HepG2 (cell line): Measurements from ENCODE around the gene CEACAM4. TPM values are rescaled to one million over a fixed set of nuclear protein-coding genes. Genes with fewer than 3 reads are reported as not detected.

Source experiments
- ATAC-seq: fragments of 200-7000 bp; cut with Tn5 transposase; 3 replicates; pipeline ENCODE4 v1.9.1; 2020; ENCODE audit warnings: mild to moderate bottlenecking, moderate library complexity
- BruUV-seq: library from RNA; stranded (reverse); fragments of 400-500 nt; replicated peaks from 2 replicates; lab custom pipeline; 2021; lab: Mats Ljungman, UMichigan
- CTCF ChIA-PET: fragments of 300-600 bp; formaldehyde crosslinking; extraction: SDS; loops from one replicate; lab custom pipeline; 2021; ENCODE audit warnings: low total read pairs, inconsistent platforms, low intra/inter-chr PET ratio; lab: Yijun Ruan, JAX
- POLR2A ChIA-PET: fragments of 350-600 bp; sonication (Branson Sonifier 250); formaldehyde crosslinking; loops from one replicate; lab custom pipeline; 2020; ENCODE audit warnings: antibody characterized with exemption, inconsistent platforms; lab: Yijun Ruan, JAX
- DNase-seq: peaks from one replicate; pipeline ENCODE4 v3.0.0-alpha.2; 2015; ENCODE audit warnings: low spot score
- FAIRE-seq: peaks from 3 replicates; lab custom pipeline; 2011; peaks lifted over from hg19 to GRCh38; lab: Jason Lieb, UNC
- H2AFZ ChIP-seq: one replicate; pipeline ENCODE4 v1.6.1; 2011; ENCODE audit warnings: low read length, inconsistent platforms
- H3K27ac ChIP-seq: fragments of 300-600 bp; 3 replicates; pipeline ENCODE4 v1.8.0; 2011; ENCODE audit warnings: mixed run types, mild to moderate bottlenecking, mixed read lengths, low read length, inconsistent platforms; ENCODE audit not compliant: insufficient read depth; ENCODE audit errors: extremely low read length
- H3K27me3 ChIP-seq, 2 experiments: fragments of 200-600 bp in 1 of 2; 2 replicates in 1 of 2; 3 replicates in 1 of 2; pipeline versions ENCODE4 v1.6.0 to v1.8.0; 2011; ENCODE audit warnings: low read length in 2 of 2, mild to moderate bottlenecking in 2 of 2, moderate library complexity in 2 of 2, inconsistent platforms in 1 of 2; ENCODE audit not compliant: insufficient read depth in 2 of 2, control insufficient read depth in 1 of 2
- H3K36me3 ChIP-seq, 2 experiments: fragments of 200-600 bp in 1 of 2; replicated peaks in 1 of 2; 2 replicates in 1 of 2; 3 replicates in 1 of 2; pipeline versions ENCODE4 v1.5.1 to v1.8.0; 2011; ENCODE audit warnings: low read length in 2 of 2, inconsistent platforms in 1 of 2; ENCODE audit not compliant: insufficient read depth in 2 of 2, control insufficient read depth in 1 of 2
- H3K4me1 ChIP-seq: 2 replicates; pipeline ENCODE4 v1.5.1; 2012; ENCODE audit warnings: low read length, inconsistent platforms; ENCODE audit not compliant: insufficient read depth
- H3K4me2 ChIP-seq: 2 replicates; pipeline ENCODE4 v1.6.0; 2011; ENCODE audit warnings: low read depth, low read length, inconsistent platforms
- H3K4me3 ChIP-seq, 3 experiments: fragments of 200-600 bp in 1 of 3; sonication (generic), shearing (Covaris generic) in 1 of 3; replicated peaks in 1 of 3; 2 replicates each; pipeline ENCODE4 v1.5.1; 2011 to 2016; ENCODE audit warnings: low read length in 3 of 3, inconsistent platforms in 2 of 3, low read depth in 2 of 3, mild to moderate bottlenecking in 2 of 3, control low read depth in 1 of 3, mixed read lengths in 1 of 3; ENCODE audit not compliant: insufficient read depth in 1 of 3
- H3K79me2 ChIP-seq: one replicate; pipeline ENCODE4 v1.6.1; 2011; ENCODE audit warnings: low read length, inconsistent platforms; ENCODE audit not compliant: insufficient read depth
- H3K9ac ChIP-seq: 2 replicates; pipeline ENCODE4 v1.6.0; 2011; ENCODE audit warnings: mild to moderate bottlenecking, low read depth, low read length, inconsistent platforms; ENCODE audit not compliant: insufficient read depth
- H3K9me3 ChIP-seq: 2 replicates; pipeline ENCODE4 v1.5.1; 2012; ENCODE audit warnings: mild to moderate bottlenecking, low read length
- H4K20me1 ChIP-seq: 2 replicates; pipeline ENCODE4 v1.6.0; 2011; ENCODE audit warnings: inconsistent platforms, mild to moderate bottlenecking, low read length, moderate library complexity; ENCODE audit not compliant: insufficient read depth
- FOXC1 ChIP-seq: sonication (generic); formaldehyde crosslinking; IDR thresholded peaks from 2 replicates; pipeline ENCODE4 v1.8.0; 2022; ENCODE audit warnings: mild to moderate bottlenecking, missing genetic modification reagents, borderline replicate concordance
- ZNF768 ChIP-seq: sonication (generic); formaldehyde crosslinking; IDR thresholded peaks from 2 replicates; pipeline ENCODE4 v1.4.0; 2020; ENCODE audit warnings: missing genetic modification reagents
- WGBS: methylation state at CpG from one replicate; pipeline ENCODE4 v1.1.6; 2017; ENCODE audit warnings: low lambda C conversion rate; 5-methylcytosine and 5-hydroxymethylcytosine counted together
- in situ Hi-C: cut with HindIII; loops from 2 replicates; pipeline ENCODE4 v1.10.0; 2017; ENCODE audit warnings: low pct_unique_long_range_greater_than_20kb; ENCODE audit not compliant: extremely low pct_ligation_motif_present
- intact Hi-C: fragments of 100-400 bp; cut with micrococcal nuclease; formaldehyde crosslinking; loops from one replicate; pipeline ENCODE4 v1.10.0; 2022; ENCODE audit not compliant: unreplicated experiment
- polyA plus RNA-seq, 8 experiments: library from polyadenylated mRNA; depleted of rRNA in 3 of 8; stranded (reverse) in 7 of 8; unstranded in 1 of 8; fragments of >200 nt; fragmentation: Illumina TruSeq in 4 of 8; extraction: Trizol in 4 of 8; gene quantifications; 2 replicates each; pipeline versions ENCODE4 v1.2.1 to v1.2.3, GENCODE V29; 2011 to 2016; ENCODE audit warnings: low read depth in 4 of 8, missing spikeins in 1 of 8, mixed read lengths in 1 of 8; ENCODE audit not compliant: insufficient read depth in 1 of 8
- total RNA-seq, 5 experiments: library from RNA; depleted of rRNA; stranded (reverse); fragments of >200 nt; fragmentation: Illumina TruSeq; extraction: Trizol; gene quantifications; 2 replicates each; pipeline ENCODE4 v1.2.3, GENCODE V29; 2016; ENCODE audit warnings: low read depth in 1 of 5
- TF ChIP-seq, protein P1 (sequence below): sonication (generic); formaldehyde crosslinking; IDR thresholded peaks from 2 replicates; pipeline ENCODE4 v1.5.1; 2020; ENCODE audit warnings: missing genetic modification reagents, mild to moderate bottlenecking, borderline replicate concordance
- TF ChIP-seq, protein P2 (sequence below): sonication (generic); formaldehyde crosslinking; IDR thresholded peaks from 2 replicates; pipeline ENCODE4 v1.5.0; 2020; ENCODE audit warnings: mild to moderate bottlenecking, missing genetic modification reagents
- TF ChIP-seq, protein P3 (sequence below): sonication (generic); formaldehyde crosslinking; IDR thresholded peaks from 2 replicates; pipeline ENCODE4 v1.5.0; 2020; ENCODE audit warnings: missing genetic modification reagents
- TF ChIP-seq, protein P4 (sequence below): sonication (generic); formaldehyde crosslinking; conservative IDR thresholded peaks from 2 replicates; pipeline ENCODE4 v1.4.0; 2020; ENCODE audit warnings: missing genetic modification reagents

The CEACAM4 gene
- total and polyA plus RNA-seq, 2 of the 13 experiments (the other 11 are each of a cell fraction or from before 2014, with no cell fraction given): not detected

DNA sequence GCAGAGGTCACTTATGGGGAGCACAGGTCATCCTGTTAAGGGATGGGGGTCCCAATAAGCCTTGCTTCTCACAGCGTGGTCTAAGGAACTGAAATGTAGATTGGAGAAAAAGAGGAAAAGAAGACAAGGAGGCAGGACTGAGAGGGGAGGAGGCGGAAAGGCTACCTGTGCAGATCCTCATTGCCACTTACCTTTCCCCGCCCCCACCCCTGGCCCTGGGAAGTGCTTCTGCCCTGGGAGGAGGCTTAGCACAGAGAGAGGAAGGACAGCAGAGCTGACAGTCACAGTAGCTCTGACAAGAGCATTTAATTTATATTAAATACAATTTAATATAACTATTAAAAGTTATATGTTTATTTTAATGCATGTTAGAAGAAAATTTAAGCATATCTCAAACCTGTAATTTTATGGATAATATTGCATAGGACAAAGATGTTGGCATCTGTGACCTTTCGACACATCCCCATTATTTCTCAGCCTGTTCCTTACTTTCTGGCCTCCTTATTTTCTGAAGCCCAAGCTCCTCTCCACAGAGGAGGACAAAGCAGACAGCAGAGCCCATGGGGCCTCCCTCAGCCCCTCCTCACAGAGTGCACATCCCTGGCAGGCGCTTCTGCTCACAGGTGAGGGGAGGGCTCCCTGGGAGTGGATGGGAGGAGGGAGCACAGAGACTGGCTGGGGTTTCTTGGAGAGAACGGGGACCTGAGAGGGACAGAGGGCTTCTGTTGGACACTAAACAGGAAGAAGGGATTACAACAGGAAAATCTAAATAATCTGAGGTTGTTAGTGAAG, 27.5 kb downstream of the CEACAM4 start:
- ATAC-seq (no peak), FAIRE-seq (no peak), DNase-seq (no peak)
- Histone ChIP-seq H2AFZ (no peak overlapping the region), H3K4me2 (no peak overlapping the region), H3K27me3 (peaks cover under 1 to 25% of the 10 kb centered on the region in 2 experiments; a peak in 2 of 5 replicates), H4K20me1 (no peaks in the 10 kb centered on the region), H3K4me1 (no peaks in the 10 kb centered on the region), H3K9me3 (no peaks in the 10 kb centered on the region), H3K27ac (no peak overlapping the region), H3K79me2 (no peaks in the 10 kb centered on the region), H3K4me3 (no peak overlapping the region), H3K36me3 (no peaks in the 10 kb centered on the region), H3K9ac (no peak overlapping the region)
- WGBS: 9% methylated on average over 6 of the region's 6 CpGs
- in situ Hi-C loops: no loop called here
- BruUV-seq: no TSS peak
- ChIA-PET POLR2A (no interaction called here), CTCF (no interaction called here)
- intact Hi-C loops: no loop called here
- TF ChIP-seq, protein P1, sequence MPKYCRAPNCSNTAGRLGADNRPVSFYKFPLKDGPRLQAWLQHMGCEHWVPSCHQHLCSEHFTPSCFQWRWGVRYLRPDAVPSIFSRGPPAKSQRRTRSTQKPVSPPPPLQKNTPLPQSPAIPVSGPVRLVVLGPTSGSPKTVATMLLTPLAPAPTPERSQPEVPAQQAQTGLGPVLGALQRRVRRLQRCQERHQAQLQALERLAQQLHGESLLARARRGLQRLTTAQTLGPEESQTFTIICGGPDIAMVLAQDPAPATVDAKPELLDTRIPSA (CRISPR knock-in tag): no peak
- TF ChIP-seq, protein P2, sequence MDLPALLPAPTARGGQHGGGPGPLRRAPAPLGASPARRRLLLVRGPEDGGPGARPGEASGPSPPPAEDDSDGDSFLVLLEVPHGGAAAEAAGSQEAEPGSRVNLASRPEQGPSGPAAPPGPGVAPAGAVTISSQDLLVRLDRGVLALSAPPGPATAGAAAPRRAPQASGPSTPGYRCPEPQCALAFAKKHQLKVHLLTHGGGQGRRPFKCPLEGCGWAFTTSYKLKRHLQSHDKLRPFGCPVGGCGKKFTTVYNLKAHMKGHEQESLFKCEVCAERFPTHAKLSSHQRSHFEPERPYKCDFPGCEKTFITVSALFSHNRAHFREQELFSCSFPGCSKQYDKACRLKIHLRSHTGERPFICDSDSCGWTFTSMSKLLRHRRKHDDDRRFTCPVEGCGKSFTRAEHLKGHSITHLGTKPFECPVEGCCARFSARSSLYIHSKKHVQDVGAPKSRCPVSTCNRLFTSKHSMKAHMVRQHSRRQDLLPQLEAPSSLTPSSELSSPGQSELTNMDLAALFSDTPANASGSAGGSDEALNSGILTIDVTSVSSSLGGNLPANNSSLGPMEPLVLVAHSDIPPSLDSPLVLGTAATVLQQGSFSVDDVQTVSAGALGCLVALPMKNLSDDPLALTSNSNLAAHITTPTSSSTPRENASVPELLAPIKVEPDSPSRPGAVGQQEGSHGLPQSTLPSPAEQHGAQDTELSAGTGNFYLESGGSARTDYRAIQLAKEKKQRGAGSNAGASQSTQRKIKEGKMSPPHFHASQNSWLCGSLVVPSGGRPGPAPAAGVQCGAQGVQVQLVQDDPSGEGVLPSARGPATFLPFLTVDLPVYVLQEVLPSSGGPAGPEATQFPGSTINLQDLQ (CRISPR knock-in tag): no peak
- TF ChIP-seq FOXC1 (CRISPR knock-in tag) (no peak), ZNF768 (no peak)
- TF ChIP-seq, protein P3, sequence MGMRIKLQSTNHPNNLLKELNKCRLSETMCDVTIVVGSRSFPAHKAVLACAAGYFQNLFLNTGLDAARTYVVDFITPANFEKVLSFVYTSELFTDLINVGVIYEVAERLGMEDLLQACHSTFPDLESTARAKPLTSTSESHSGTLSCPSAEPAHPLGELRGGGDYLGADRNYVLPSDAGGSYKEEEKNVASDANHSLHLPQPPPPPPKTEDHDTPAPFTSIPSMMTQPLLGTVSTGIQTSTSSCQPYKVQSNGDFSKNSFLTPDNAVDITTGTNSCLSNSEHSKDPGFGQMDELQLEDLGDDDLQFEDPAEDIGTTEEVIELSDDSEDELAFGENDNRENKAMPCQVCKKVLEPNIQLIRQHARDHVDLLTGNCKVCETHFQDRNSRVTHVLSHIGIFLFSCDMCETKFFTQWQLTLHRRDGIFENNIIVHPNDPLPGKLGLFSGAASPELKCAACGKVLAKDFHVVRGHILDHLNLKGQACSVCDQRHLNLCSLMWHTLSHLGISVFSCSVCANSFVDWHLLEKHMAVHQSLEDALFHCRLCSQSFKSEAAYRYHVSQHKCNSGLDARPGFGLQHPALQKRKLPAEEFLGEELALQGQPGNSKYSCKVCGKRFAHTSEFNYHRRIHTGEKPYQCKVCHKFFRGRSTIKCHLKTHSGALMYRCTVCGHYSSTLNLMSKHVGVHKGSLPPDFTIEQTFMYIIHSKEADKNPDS (CRISPR knock-in tag): no peak
- TF ChIP-seq, protein P4, sequence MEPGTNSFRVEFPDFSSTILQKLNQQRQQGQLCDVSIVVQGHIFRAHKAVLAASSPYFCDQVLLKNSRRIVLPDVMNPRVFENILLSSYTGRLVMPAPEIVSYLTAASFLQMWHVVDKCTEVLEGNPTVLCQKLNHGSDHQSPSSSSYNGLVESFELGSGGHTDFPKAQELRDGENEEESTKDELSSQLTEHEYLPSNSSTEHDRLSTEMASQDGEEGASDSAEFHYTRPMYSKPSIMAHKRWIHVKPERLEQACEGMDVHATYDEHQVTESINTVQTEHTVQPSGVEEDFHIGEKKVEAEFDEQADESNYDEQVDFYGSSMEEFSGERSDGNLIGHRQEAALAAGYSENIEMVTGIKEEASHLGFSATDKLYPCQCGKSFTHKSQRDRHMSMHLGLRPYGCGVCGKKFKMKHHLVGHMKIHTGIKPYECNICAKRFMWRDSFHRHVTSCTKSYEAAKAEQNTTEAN (CRISPR knock-in tag): no peak
